SKM-1 treated with dmso at 0.1 percent for 144 hours (cell line): Measurements from ENCODE around the gene SYT2.
"Not testable (repeated sequence)": the region's sequence is repeated elsewhere in the genome, so short reads cannot be mapped to it uniquely, and the experiment has no call there.

ENCODE experiments used
- DNase-seq: peaks from one replicate; lab custom pipeline; 2025; ENCODE audit not compliant: unreplicated experiment; lab: John Stamatoyannopoulos, UW

SYT2 gene

GRCh38 chr1:202599669-202600431 is 110.4 kb downstream of the SYT2 start:
- DNase-seq: peak; percentile 76

- peak; percentile 24 for DNase-seq
Observed at GRCh38 chr1:202597090-202597761, 113.0 kb downstream of the SYT2 start.

- DNase-seq: no peak
Observed at GRCh38 chr1:202596638-202597037, 113.6 kb downstream of the SYT2 start.

- no peak for DNase-seq
Observed at GRCh38 chr1:202593845-202594244, 116.4 kb downstream of the SYT2 start.

GRCh38 chr1:202592146-202592545 is 118.1 kb downstream of the SYT2 start:
- DNase-seq: no peak

GRCh38 chr1:202591515-202591914 is 118.7 kb downstream of the SYT2 start:
- no peak for DNase-seq

GRCh38 chr1:202590975-202591411 is 119.3 kb downstream of the SYT2 start:
- no peak for DNase-seq

- no peak for DNase-seq
Observed at GRCh38 chr1:202590126-202590525, 120.1 kb downstream of the SYT2 start.

- DNase-seq: no peak
Observed at GRCh38 chr1:202589190-202589930, 120.9 kb downstream of the SYT2 start.

GRCh38 chr1:202588503-202589189 is 121.6 kb downstream of the SYT2 start:
- DNase-seq: no peak

- DNase-seq: no peak
Observed at GRCh38 chr1:202587859-202588485, 122.3 kb downstream of the SYT2 start.

- no peak for DNase-seq
Observed at GRCh38 chr1:202586871-202587270, 123.4 kb downstream of the SYT2 start.

- DNase-seq: peak; percentile 64
Observed at GRCh38 chr1:202586018-202586821, 124.0 kb downstream of the SYT2 start.

- DNase-seq: no peak
Observed at GRCh38 chr1:202585590-202585933, 124.7 kb downstream of the SYT2 start.

GRCh38 chr1:202584707-202585589 is 125.3 kb downstream of the SYT2 start:
- DNase-seq: no peak

GRCh38 chr1:202582350-202582749 is 127.9 kb downstream of the SYT2 start:
- not testable (repeated sequence) for DNase-seq

GRCh38 chr1:202580619-202581018 is 129.6 kb downstream of the SYT2 start:
- no peak for DNase-seq

GRCh38 chr1:202579806-202580205 is 130.4 kb downstream of the SYT2 start:
- no peak for DNase-seq

GRCh38 chr1:202578565-202578964 is 131.7 kb downstream of the SYT2 start:
- no peak for DNase-seq
